ENCODE results near the gene TMEM114.

GRCh38 chr16:8631818-8632465, 41.6 kb upstream of the TMEM114 start:
- TF ChIP-seq EZH2phosphoT487 (IDR thresholded peaks at IDR 0.05; ENCODE audit: insufficient read depth, low read depth) = no peak
- TF ChIP-seq EZH2 (IDR thresholded peaks at IDR 0.05; ENCODE audit: insufficient read depth, poor library complexity, severe bottlenecking) = no peak
